Muscle of leg (tissue), 16 donors: ENCODE measurements around the gene PPIB. TPM values are rescaled to one million over a fixed set of nuclear protein-coding genes. Genes with fewer than 3 reads are reported as not detected.

Experiments used
- DNase-seq: peaks from one replicate; pipeline ENCODE4 v3.0.0; 2013
- H3K27ac ChIP-seq: one replicate; pipeline ENCODE4 v1.5.1; 2013; ENCODE audit warnings: mild to moderate bottlenecking, low read length, control low read depth
- H3K27me3 ChIP-seq: one replicate; pipeline ENCODE4 v1.6.1; 2013; ENCODE audit warnings: low read length; ENCODE audit not compliant: control insufficient read depth, insufficient read depth
- H3K36me3 ChIP-seq: one replicate; pipeline ENCODE4 v1.6.1; 2013; ENCODE audit warnings: low read length; ENCODE audit not compliant: control insufficient read depth, insufficient read depth
- H3K4me1 ChIP-seq: one replicate; pipeline ENCODE4 v1.6.1; 2013; ENCODE audit warnings: low read length; ENCODE audit not compliant: control insufficient read depth, insufficient read depth
- H3K4me3 ChIP-seq: one replicate; pipeline ENCODE4 v1.5.1; 2013; ENCODE audit warnings: low read length, control low read depth
- H3K9me3 ChIP-seq: replicated peaks from 2 replicates; pipeline ENCODE4 v1.6.1; 2013; ENCODE audit warnings: low read depth, low read length; ENCODE audit not compliant: control insufficient read depth
- WGBS: methylation state at CpG from one replicate; pipeline ENCODE4 v1.1.5; 2013; ENCODE audit warnings: missing lambda C conversion rate; ENCODE audit not compliant: insufficient coverage; 5-methylcytosine and 5-hydroxymethylcytosine counted together
- long read RNA-seq, 11 donors: transcript quantifications; one replicate each; lab custom pipeline, GENCODE V29; 2026
- polyA plus RNA-seq, 8 donors: library from polyadenylated mRNA; unstranded; fragments of 120-200 nt; gene quantifications; one replicate each; pipeline versions ENCODE4 v1.2.1 to v1.2.3, GENCODE V29; 2013; ENCODE audit warnings: inconsistent platforms in 1 of 8, low replicate concordance in 1 of 8; ENCODE audit not compliant: insufficient read length in 8 of 8, insufficient read depth in 1 of 8
- total RNA-seq: library from RNA; stranded (reverse); fragments of 120-200 nt; gene quantifications from one replicate; pipeline ENCODE4 v1.2.4, GENCODE V29; 2013

Gene PPIB
- 364 TPM for total RNA-seq
- polyA plus RNA-seq = 100 to 1,000 TPM; 265 to 490 (median 332) TPM
- long read RNA-seq, donor 1, transcript PPIB-201 (5 exons, 1,081 nt) = major isoform, 72 of 79 reads
- long read RNA-seq, donor 1, partial matches to known transcripts = 0 of 79 reads
- long read RNA-seq, donor 1, other reads (novel, unspliced or antisense) = 7 of 79 reads
- long read RNA-seq, donor 2, transcript PPIB-201 (5 exons, 1,081 nt) = major isoform, 26 of 27 reads
- long read RNA-seq, donor 2, partial matches to known transcripts = 0 of 27 reads
- long read RNA-seq, donor 2, other reads (novel, unspliced or antisense) = 0 of 27 reads
- long read RNA-seq, donor 3, transcript PPIB-201 (5 exons, 1,081 nt) = major isoform, 145 of 153 reads
- long read RNA-seq, donor 3, partial matches to known transcripts = 0 of 153 reads
- long read RNA-seq, donor 3, other reads (novel, unspliced or antisense) = 7 of 153 reads
- long read RNA-seq, donor 4, transcript PPIB-201 (5 exons, 1,081 nt) = major isoform, 132 of 156 reads
- long read RNA-seq, donor 4, partial matches to known transcripts = 13 of 156 reads
- long read RNA-seq, donor 4, other reads (novel, unspliced or antisense) = 11 of 156 reads
- long read RNA-seq, donor 5, transcript PPIB-201 (5 exons, 1,081 nt) = major isoform, 404 of 475 reads
- long read RNA-seq, donor 5, partial matches to known transcripts = 21 of 475 reads
- long read RNA-seq, donor 5, other reads (novel, unspliced or antisense) = 47 of 475 reads
- long read RNA-seq, donor 6, transcript PPIB-201 (5 exons, 1,081 nt) = major isoform, 271 of 304 reads
- long read RNA-seq, donor 6, partial matches to known transcripts = 11 of 304 reads
- long read RNA-seq, donor 6, other reads (novel, unspliced or antisense) = 21 of 304 reads
- long read RNA-seq, donor 7, transcript PPIB-201 (5 exons, 1,081 nt) = major isoform, 254 of 311 reads
- long read RNA-seq, donor 7, partial matches to known transcripts = 30 of 311 reads
- long read RNA-seq, donor 7, other reads (novel, unspliced or antisense) = 26 of 311 reads
- long read RNA-seq, donor 8, transcript PPIB-201 (5 exons, 1,081 nt) = major isoform, 175 of 191 reads
- long read RNA-seq, donor 8, partial matches to known transcripts = 5 of 191 reads
- long read RNA-seq, donor 8, other reads (novel, unspliced or antisense) = 11 of 191 reads
- long read RNA-seq, donor 9, transcript PPIB-201 (5 exons, 1,081 nt) = major isoform, 137 of 155 reads
- long read RNA-seq, donor 9, partial matches to known transcripts = 7 of 155 reads
- long read RNA-seq, donor 9, other reads (novel, unspliced or antisense) = 9 of 155 reads
- long read RNA-seq, donor 10, transcript PPIB-201 (5 exons, 1,081 nt) = major isoform, 237 of 313 reads
- long read RNA-seq, donor 10, transcript PPIB-203 (3 exons, 1,208 nt) = minor isoform, 5 of 313 reads
- long read RNA-seq, donor 10, partial matches to known transcripts = 41 of 313 reads
- long read RNA-seq, donor 10, other reads (novel, unspliced or antisense) = 30 of 313 reads
- long read RNA-seq, donor 11, transcript PPIB-201 (5 exons, 1,081 nt) = major isoform, 166 of 179 reads
- long read RNA-seq, donor 11, partial matches to known transcripts = 5 of 179 reads
- long read RNA-seq, donor 11, other reads (novel, unspliced or antisense) = 7 of 179 reads

DNA sequence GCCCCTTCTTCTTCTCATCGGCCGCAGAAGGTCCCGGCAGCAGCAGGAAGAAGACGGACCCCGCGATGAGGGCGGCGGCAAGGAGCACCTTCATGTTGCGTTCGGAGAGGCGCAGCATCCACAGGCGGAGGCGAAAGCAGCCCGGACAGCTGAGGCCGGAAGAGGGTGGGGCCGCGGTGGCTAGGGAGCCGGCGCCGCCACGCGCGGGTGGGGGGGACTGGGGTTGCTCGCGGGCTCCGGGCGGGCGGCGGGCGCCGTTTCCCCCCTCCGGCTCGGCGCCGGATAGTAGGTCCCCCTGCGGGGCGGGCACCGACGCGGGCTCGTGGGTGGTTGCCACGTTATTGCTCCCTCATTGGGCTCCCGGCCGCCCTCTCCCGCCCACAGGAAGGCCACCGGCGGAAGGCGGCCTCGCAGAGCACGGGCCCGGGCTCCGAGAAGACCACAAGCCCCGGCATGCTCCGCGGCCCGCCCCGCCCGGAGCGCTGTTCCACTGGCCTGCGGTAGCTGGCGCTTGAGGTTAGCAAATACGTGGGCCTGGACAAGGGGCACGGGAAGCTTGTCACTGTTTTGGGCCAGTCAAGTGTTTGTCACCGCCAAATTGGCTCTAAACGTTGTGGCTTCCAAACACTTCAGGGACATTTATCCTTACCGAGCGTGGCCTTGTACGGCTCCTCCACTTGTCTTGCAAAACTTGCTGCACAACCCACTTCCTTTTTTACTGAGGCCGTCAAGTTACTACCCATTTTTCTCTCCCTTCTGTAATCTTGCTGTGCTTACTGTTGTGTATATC lies at the start of gene PPIB:
TSS of gene PPIB (minus strand) at position 154 of the 790 bp plus-strand sequence. CDS start at position 118, 36 bp downstream.
- no peaks in the 10 kb centered on the region for H3K9me3 ChIP-seq
- peak within 1 kb of the TSS; percentile 90 for H3K27ac ChIP-seq
- WGBS = 2% methylated on average over 58 of the region's 69 CpGs
- H3K27me3 ChIP-seq = no peaks in the 10 kb centered on the region
- peaks cover 10% of the 10 kb centered on the region for H3K4me1 ChIP-seq
- peak; percentile 99 for DNase-seq
- H3K4me3 ChIP-seq = peak within 1 kb of the TSS; percentile 87
- peaks cover 30% of the 10 kb centered on the region for H3K36me3 ChIP-seq

DNA sequence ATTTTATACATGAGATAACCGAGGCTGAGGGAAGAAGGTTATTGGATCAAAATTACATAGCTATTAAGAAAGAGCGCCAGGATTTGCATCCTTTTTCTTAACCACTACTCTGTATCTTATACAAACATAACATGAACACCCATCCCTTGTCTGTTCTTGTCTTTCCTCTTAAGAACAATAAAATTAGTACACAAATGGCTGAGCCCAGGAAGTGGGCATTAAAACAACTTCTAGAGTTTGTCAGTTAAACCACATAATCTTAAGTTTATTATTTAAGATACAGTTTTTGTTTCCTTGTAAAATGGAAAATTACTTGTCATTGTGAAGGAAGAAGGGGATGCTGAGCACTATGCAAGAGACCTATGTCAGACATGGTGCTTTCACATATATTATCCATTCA lies 48.9 kb upstream of the PPIB start:
- WGBS = no CpG with 5 or more reads among the region's 2 CpGs

DNA sequence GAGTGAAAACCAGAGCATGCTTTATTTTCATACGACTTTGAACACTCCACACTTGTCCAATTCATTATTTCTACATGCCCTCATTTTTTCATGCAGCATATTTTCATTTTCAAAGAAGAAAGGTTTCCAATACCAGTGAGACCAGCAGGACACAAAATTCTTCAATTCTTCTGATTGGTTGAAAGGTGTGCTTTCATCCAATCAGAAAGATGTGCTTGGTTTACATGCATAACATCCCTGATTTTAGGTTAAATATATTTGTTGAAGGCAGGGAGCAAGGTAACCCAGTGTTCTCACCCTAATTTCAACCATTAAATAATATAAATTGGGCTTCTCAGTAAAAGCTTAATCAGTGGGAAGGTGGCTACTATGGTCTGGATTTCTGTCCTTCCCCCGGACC lies 47.5 kb upstream of the PPIB start:
- DNase-seq = no peak
- Histone ChIP-seq H3K27ac (no peak overlapping the region), H3K4me1 (no peaks in the 10 kb centered on the region), H3K36me3 (peaks cover 5% of the 10 kb centered on the region), H3K27me3 (no peaks in the 10 kb centered on the region), H3K9me3 (no peaks in the 10 kb centered on the region), H3K4me3 (no peak overlapping the region)
- WGBS = 60% methylated on average over 1 of the region's 2 CpGs

More for the DNA sequence above, 48.9 kb upstream of the PPIB start:
- no peak for DNase-seq
- Histone ChIP-seq H3K9me3 (no peaks in the 10 kb centered on the region), H3K27me3 (no peaks in the 10 kb centered on the region), H3K4me1 (no peaks in the 10 kb centered on the region), H3K4me3 (no peak overlapping the region), H3K36me3 (peaks cover 8% of the 10 kb centered on the region), H3K27ac (no peak overlapping the region)

DNA sequence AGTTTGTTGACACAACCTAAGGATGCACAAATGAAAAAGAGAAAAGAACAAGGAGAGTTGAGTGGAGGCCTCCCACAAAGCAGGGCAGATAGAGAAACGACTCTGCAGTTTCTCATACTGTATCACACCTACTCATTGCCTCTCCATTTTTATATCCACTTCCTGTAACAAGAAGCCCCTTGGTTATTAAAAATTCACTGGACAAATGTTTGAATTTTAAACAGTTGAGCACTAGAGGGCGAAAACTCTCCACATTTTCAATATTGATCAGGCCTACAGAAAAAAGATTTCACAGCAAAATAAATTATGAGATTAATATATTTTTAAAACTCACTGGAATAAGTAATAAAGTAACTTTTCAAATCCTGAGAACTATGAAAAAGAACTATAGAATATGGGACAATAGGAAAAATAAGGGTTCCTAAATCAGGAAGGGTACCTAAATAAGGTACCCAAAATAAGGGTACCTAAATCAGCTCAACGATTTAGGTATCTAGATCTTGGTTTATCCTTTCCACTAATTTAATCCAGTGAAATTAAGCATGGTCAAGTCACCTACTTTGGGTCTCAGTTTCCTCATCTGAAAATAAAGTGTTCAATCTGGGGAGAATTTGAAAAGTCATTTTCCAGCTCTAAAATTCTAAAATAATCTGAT lies 47.0 kb upstream of the PPIB start:
- Histone ChIP-seq H3K9me3 (no peaks in the 10 kb centered on the region), H3K36me3 (peaks cover 5% of the 10 kb centered on the region), H3K4me1 (no peaks in the 10 kb centered on the region), H3K4me3 (no peak overlapping the region), H3K27me3 (no peaks in the 10 kb centered on the region), H3K27ac (no peak overlapping the region)
- WGBS = no CpG with 5 or more reads among the region's 3 CpGs
- DNase-seq = peak; percentile 63

DNA sequence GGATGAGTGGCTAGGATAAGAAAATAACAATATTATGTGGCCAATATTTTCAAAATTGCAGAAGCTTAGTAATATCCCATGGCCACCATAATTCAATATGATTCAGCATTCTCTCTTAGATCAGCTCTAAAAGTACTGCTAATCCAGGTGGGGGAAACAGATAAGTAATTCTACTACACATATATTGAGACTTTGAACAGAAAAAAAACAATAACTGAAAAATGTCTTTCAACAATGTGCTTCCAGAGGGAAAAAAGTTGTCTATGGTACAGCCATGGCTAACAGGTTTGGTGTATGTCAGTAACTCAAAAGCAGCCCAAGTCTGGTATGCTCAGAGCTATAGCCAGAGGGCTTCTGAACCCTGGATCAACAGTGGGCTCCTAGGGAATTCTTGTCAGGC lies 42.4 kb upstream of the PPIB start:
- Histone ChIP-seq H3K4me1 (no peaks in the 10 kb centered on the region), H3K27ac (no peak overlapping the region), H3K9me3 (no peaks in the 10 kb centered on the region), H3K4me3 (no peak overlapping the region), H3K36me3 (peaks cover 19% of the 10 kb centered on the region), H3K27me3 (no peaks in the 10 kb centered on the region)
- DNase-seq = no peak

DNA sequence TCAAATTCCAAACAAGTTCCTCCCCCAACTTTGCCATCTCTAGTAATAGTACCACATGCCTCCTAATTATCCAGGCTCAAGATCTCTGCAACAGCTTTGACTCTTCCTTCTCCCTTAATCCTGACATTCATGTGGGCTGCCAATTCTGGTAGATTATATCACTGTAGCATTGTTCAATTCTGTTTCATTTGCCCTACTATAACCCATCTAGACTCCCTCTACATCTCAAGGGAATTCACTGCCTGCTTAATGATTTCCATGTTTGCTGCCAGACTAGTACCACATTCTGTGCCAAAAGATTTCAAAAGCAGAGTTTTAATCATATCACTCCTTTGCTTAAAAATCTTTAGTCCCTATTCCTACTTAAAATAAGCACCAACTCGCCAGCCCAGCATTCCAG lies 34.6 kb upstream of the PPIB start:
- no peaks in the 10 kb centered on the region for H3K27me3 ChIP-seq
- WGBS = 83% methylated on average over 1 of the region's 1 CpG
- H3K27ac ChIP-seq = no peak overlapping the region
- peaks cover 5% of the 10 kb centered on the region for H3K36me3 ChIP-seq
- no peaks in the 10 kb centered on the region for H3K4me1 ChIP-seq
- no peak for DNase-seq
- H3K4me3 ChIP-seq = no peak overlapping the region
- no peaks in the 10 kb centered on the region for H3K9me3 ChIP-seq

DNA sequence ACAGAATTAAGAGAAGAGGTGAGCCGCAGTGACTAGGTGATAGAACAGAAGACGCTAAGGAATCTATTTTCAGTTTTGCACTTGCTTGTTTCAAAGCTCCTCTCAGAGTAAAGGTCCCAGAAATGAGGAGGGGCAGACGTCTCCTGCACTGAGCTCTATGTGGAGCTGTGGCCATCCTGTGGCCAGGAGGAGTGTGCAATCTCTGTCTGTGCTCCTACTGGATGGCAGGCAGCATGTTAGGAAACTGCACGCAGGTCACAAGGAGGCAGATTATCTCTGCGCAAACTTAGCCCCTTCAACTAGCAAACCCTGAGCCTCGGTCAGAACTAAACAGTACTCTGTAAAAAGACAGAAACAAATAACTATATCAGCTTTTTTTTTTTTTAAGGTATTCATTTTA lies 31.1 kb upstream of the PPIB start:
- Histone ChIP-seq H3K4me1 (no peaks in the 10 kb centered on the region), H3K36me3 (no peaks in the 10 kb centered on the region), H3K27me3 (no peaks in the 10 kb centered on the region), H3K9me3 (no peaks in the 10 kb centered on the region), H3K4me3 (no peak overlapping the region), H3K27ac (no peak overlapping the region)
- WGBS = 65% methylated on average over 2 of the region's 6 CpGs
- no peak for DNase-seq

DNA sequence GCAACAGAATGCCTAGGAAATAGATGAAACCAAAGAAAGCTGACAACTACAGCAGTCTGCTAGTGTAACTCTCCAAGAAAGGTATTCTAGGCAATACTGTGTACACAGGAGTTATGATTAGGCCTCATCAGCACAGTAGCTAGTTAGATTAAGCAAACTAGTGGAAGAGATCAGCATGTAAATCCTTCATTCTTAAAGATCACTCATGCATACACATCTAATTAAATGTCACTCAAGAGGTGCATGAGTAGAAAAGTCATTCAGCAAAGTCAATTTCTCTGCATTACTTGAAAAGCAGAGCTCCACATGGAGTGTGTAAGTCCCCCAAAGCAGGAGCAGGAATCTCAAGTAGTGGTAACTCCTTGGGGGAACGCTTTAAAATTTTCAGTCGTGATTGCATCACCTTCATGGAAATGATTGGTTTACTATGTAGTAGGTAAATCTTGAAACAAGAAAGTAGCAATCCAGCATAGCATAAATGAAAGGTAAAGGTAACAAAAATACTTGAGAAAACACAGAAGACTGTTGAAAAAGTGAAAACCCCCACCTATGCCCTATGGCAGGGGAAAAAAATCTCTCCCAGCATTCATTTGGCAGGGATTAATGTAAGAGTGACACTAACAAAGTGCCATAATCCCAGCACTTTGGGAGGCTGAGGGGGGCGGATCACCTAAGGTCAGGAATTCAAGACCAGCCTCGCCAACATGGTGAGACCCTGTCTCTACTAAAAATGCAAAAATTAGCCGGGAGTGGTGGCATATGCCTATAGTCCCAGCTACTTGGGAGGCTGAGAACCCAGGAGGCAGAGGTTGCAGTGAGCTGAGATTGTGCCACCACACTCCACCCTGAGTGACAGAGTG lies 29.4 kb upstream of the PPIB start:
- Histone ChIP-seq H3K27me3 (no peaks in the 10 kb centered on the region), H3K4me1 (no peaks in the 10 kb centered on the region), H3K4me3 (no peak overlapping the region), H3K27ac (no peak overlapping the region), H3K36me3 (no peaks in the 10 kb centered on the region), H3K9me3 (no peaks in the 10 kb centered on the region)
- no peak for DNase-seq
- 80% methylated on average over 1 of the region's 5 CpGs for WGBS
